ENCODE data around the gene MYBPHL.

Gene MYBPHL, protein sequence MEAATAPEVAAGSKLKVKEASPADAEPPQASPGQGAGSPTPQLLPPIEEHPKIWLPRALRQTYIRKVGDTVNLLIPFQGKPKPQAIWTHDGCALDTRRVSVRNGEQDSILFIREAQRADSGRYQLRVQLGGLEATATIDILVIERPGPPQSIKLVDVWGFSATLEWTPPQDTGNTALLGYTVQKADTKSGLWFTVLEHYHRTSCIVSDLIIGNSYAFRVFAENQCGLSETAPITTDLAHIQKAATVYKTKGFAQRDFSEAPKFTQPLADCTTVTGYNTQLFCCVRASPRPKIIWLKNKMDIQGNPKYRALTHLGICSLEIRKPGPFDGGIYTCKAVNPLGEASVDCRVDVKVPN

GRCh38 chr1:109306832-109307273 lies at the start of gene MYBPHL:
Gene MYBPHL (minus strand): TSS chr1:109307011. CDS start chr1:109306991, 20 bp downstream.
- DNase-seq (ENCODE audit: low spot score), result no peak

DNA sequence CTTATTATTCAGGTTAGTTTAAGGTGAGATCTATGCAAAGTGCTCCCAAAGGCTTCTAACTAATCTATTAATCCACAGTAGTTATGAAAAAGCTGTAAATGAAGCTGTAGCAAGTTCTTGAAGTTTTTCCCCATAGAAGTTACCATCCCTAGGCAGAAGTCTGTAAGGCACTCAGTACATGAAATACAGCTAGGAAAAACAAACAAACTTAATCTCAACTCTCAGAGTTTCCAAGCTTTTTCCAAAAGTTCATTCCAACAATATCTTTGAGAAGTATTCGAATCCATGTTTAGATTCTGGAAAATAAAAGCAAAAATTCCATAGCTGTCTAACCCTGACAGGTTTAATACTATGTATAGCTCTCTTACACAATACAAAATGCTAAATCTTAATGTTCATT lies 49.7 kb upstream of the MYBPHL start:
- DNase-seq (ENCODE audit: low spot score), result no peak

GRCh38 chr1:109354929-109355328 lies 48.1 kb upstream of the MYBPHL start:
- DNase-seq (ENCODE audit: low spot score), result no peak

DNA sequence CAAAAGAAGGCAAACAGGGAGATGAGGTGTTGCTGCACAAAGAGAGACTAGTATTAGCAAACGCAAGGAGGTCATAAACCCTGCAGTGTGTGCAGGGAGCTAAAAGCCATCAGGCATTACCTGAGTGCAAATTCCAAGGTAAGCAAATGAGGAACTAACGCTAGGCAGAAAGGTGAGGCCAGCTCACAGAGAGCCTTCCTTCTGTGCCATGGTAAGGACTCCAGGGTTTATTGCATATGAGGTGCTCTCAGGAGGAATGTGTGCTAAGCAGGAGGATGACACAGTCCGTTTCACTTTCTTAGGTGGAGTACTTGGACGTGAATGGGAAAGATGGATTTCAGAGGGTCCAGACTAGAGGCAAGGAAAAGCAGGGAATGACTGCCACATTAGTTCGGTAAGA lies 44.6 kb upstream of the MYBPHL start:
- DNase-seq (ENCODE audit: low spot score), result no peak

DNA sequence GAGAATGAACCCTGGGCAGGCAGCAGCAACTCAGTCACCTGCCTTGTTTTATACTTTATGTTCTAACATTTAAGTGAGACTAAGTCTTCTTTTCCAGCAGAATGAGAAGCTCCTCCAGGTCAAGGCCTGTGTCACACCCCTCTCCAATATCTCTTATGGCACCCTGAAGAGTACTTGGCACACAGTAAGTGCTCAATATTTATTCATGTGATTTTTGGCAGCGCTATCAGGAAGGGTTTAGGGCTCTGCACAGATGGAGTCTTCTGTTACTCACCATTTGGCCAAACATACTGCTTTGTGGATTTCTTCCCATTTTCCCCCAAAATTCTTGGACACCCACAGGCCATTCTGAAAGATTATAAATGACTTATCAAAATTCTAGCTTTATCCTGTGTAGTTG lies 43.8 kb upstream of the MYBPHL start:
- DNase-seq (ENCODE audit: low spot score), result no peak

DNA sequence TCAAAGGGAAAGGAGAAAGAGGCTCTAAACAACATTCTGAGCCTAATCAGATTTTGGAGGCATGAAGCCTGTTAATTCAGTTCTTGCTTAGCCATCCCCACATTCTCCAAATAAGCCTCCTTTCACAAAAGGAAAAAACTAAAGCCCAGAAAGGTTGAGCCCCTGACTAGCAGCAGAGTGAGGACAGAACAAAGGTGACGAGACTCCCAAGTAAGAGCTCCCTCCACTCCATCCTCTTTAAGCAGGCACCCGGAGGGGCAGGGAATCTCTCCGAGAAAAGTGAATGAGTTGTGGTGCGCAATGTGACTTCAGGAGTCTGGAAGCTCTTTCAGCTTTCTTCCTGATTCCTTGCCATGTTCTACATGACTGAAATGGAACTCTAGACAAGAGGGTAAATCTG lies 43.4 kb upstream of the MYBPHL start:
- DNase-seq (ENCODE audit: low spot score), result no peak

GRCh38 chr1:109347511-109347910 lies 40.7 kb upstream of the MYBPHL start:
- no peak for DNase-seq (ENCODE audit: low spot score)

DNA sequence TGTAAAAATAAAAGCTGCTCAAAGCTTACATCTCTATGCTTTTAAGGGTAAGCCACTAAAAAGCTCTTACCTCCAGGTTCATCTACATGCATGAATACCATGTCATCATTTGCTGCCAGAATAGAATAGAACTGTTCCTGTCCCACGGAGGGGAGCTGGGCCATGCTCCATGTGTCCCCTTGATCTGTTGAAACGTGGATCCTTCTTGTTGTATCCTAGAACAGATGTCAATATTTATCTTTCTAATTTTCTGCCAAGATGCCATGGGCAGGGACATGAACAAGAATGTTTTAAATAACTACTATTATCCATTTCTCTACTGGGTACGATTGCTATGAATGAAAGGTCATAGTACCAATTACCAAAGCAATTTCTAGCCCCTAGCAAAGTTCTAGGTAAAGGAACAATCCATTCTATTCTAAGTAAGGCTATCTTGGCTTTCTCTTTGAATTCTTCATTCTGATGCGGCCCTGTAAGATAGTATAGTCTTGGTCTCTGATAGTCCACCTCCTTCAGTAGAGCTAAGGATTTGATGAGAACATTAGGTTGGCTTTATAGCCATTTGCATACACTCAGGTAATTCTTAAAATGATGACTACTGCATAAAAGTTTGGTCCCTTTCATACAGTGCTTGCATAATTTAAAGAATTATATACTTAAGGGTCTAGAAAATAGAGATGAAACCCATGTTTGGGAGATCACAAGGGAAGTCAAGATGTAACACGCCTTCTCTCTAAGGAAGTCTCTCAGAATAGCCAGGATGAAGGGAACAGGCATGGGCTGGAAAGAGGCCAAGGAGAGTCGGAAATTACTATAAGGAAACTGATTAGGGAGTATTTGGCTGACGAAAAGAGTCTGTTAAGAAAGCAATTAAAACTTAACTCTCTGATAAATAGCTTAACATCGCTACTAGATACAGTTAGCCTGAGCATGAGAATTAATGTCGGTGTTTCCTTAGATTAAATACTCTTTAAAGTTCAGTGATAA lies 35.4 kb upstream of the MYBPHL start:
- DNase-seq (ENCODE audit: low spot score), result no peak

DNA sequence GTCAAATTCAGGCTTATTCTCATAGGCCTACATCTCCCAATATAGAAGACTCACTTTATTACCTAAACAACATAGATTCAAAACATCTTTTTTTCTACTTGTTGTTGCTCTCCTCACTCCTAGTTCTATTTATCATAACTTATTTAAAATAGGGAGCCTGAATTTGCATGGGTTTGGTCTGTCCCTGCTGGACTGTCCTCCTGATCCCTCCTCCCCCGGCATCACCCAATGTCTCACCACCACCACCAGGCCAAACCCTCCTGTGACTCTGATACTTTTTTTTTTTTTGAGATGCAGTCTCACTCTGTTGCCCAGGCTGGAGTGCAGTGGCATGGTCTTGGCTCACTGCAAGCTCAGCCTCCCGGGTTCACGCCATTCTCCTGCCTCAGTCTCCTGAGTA lies 31.8 kb upstream of the MYBPHL start:
- DNase-seq (ENCODE audit: low spot score), result no peak

- no peak for DNase-seq (ENCODE audit: low spot score)
Measured at GRCh38 chr1:109338091-109338490, 31.3 kb upstream of the MYBPHL start.

GRCh38 chr1:109335091-109335490 lies 28.3 kb upstream of the MYBPHL start:
- no peak for DNase-seq (ENCODE audit: low spot score)

DNA sequence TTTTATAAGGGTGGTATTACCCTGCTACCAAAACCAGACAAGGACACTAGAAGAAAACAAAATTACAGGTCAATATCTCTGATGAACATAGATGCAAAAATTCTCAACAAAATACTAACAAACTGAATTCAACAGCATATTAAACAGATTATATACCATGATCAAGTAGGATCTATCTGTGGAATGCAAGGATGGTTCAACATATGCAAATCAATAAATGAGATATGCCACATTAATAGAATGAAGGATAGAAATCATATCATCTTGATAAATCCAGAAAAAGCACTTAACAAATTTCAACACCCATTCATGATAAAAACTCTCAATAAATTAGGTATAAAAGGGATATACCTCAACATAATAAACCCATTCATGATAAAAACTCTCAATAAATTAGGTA lies 24.3 kb upstream of the MYBPHL start:
- DNase-seq (ENCODE audit: low spot score), result no peak

- no peak for DNase-seq (ENCODE audit: low spot score)
Measured at GRCh38 chr1:109327285-109327684, 20.5 kb upstream of the MYBPHL start.

DNA sequence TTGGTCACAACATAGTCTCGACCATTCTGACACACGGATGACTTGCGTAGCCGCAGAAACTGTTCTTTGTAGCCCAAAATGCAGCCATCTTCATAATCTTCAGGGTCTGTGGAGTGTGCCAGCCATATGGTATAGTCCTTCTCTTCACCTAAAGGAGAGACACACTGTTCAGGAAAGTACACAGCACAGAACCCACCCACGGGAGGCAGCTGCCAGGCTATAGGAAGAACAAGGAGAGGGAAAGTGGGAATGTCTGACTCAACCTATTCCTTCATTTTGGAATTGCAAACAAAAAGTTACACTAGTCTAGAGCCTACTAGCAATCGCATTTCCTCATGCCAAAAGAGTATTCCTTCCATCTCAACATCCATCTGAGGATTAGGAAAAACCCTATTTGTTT lies 16.2 kb upstream of the MYBPHL start:
- DNase-seq (ENCODE audit: low spot score), result no peak

GRCh38 chr1:109319114-109319513 lies 12.3 kb upstream of the MYBPHL start:
- no peak for DNase-seq (ENCODE audit: low spot score)

DNA sequence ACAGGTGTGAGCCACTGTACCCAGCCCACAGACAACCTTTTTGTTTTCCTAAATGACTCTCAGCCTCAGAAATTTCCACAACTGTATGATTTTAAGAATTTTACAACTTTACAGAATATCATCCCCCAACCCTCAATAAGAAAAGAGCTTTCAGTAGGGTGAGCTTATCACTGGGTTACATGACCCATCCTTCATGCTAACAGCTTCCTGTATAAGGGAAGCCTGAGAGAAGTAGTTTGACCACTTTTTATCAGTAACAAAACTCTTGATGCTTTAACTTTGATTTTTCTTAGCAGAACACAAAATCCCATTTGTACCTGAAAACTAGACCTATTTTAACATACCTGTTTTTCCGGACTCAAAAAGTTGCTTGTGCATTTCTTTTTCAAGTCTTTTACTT lies 9.7 kb upstream of the MYBPHL start:
- DNase-seq (ENCODE audit: low spot score), result no peak

GRCh38 chr1:109315288-109315687 lies 8.5 kb upstream of the MYBPHL start:
- no peak for DNase-seq (ENCODE audit: low spot score)

DNA sequence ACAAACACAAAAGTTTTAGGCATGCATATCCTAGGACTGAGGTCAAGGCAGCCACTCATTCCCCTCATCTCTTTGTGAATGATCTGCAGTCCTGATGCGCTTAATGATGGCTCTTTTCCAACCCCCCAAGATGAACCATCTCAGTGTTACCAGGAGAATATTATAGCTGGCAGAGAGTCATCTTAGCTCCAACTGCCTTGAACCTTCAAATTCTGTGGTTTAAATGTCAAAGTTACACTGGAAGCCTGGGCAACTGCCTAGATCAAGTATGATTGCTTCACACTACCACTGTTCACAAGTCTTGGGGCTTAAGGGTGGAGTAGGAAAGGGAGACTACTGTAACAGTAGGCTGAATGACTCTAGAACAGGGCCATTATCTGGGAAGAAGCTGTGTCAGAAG lies 8.0 kb upstream of the MYBPHL start:
- no peak for DNase-seq (ENCODE audit: low spot score)

DNA sequence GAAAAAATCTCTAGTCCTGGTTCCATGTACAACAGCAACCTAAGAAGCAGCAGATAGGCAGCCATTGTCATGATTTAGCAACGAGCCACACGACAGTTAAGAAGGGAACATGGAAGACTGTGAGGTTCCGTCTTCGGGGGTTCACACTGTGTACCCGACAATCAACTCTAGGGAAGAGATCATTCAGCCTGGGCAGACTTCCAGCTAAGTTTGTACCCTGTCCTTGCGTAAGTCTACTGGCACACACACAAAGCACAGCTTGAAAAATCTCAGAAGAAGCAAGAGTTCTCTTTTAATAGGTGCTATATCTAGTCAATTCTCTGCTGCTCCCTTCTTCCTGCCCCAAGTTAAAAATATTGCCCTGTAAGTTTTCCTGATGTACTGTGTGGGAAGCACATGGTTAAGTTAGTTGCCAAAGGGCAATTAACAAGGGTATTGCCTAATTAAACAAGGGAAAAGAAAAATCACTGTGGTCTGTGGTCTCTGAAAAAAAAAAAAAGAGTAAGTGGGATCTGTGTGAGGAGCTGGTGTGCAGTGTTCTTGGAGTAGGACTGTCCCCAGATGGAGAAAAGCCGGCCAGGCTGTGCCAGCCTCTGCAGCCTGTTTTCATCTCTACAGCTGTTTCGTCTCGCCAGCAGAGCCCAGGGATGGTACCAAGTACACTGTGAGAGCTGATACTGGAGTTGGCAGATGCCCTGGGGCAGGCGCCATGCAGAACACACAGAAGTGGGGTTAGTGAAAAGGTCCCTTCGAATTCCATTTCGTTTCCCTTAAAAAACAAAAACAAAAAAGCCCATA lies 6.4 kb upstream of the MYBPHL start:
- DNase-seq (ENCODE audit: low spot score), result no peak

DNA sequence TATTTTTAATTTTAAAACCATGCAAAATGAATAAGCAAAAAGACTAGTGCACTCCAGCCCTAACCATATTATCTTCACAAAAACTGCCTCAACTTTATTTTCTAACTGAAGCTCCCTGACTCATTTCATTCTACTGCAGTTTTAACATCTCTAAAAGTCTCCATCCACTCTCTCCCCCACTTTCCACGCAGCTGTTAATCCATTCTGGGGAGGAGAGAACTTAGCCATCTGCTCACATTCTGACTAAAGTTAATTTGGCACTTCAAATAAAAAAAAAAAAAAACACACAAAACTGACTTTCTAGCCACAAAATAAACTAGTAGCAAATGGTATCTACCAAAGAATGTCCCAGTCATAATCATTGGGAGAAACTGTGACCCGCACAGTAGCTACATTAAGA lies 5.4 kb upstream of the MYBPHL start:
- no peak for DNase-seq (ENCODE audit: low spot score)

DNA sequence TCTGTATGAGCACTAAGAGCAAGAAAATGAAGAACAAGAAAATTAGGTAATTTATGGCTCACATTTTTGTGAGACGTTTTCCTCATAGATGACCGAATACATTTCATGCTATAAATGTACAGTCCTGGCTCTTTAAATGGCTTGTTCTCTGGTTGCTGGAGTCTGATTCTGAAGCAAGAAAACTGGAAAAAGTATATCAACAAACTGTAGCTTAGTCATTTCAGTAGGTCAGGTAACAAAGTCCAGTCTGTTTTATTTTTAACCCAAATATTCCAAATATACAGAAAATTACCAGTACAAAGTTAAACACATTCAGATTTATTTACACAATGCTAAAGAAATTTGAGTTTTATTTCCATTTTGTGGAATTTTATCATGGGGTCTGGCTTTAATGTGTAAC lies 2.5 kb upstream of the MYBPHL start:
- no peak for DNase-seq (ENCODE audit: low spot score)

Measured in CD4-positive, alpha-beta T cell treated with Interleukin-6 at 100 ng/mL for 8 hours (primary cell).